Inferior parietal cortex (tissue), 1 donor: ENCODE measurements around the gene APOL4.
A peak's percentile ranks its signal among the peaks of the same experiment; 100 is the strongest.
"Not testable (repeated sequence)": the region's sequence is repeated elsewhere in the genome, so short reads cannot be mapped to it uniquely, and the experiment has no call there.

Experiments used
- DNase-seq: peaks from one replicate; pipeline ENCODE4 v3.0.0-alpha.2; 2016; ENCODE audit errors: extremely low spot score

APOL4 gene

GRCh38 chr22:36184433-36185025 is 17.1 kb downstream of the APOL4 start:
- peak; percentile 66 for DNase-seq

GRCh38 chr22:36183446-36183845 is 18.2 kb downstream of the APOL4 start:
- no peak for DNase-seq

- no peak for DNase-seq
Measured at GRCh38 chr22:36182857-36183256, 18.8 kb downstream of the APOL4 start.

DNA sequence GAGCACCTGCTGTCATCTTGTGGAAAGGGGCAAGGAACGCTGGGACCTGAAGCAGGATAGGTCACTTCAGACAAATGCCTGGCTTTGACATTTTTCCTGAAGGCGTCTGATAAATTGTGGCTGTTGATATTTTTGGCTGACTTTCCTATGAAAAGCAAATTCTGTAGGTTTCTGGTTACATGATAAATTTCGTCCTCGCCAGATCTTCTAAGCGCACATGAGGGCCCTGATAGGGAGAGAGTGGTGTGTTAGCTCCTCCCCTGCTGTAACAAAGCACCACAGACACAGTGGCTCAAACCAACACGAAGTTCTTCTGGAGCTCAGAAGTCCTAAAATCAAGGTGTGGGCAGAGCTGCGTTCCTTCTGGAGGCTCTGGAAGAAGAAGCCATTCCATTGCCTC is 19.6 kb downstream of the APOL4 start:
- DNase-seq = no peak

- DNase-seq = no peak
Measured at GRCh38 chr22:36180928-36181327, 20.7 kb downstream of the APOL4 start.

GRCh38 chr22:36180038-36180880 is 21.4 kb downstream of the APOL4 start:
- DNase-seq = peak; percentile 63

GRCh38 chr22:36177160-36177559 is 24.4 kb downstream of the APOL4 start:
- no peak for DNase-seq

- no peak for DNase-seq
Measured at GRCh38 chr22:36175892-36176291, 25.7 kb downstream of the APOL4 start.

- DNase-seq = no peak
Measured at GRCh38 chr22:36171941-36172340, 29.7 kb downstream of the APOL4 start.

GRCh38 chr22:36166518-36167220 is 34.9 kb downstream of the APOL4 start:
- DNase-seq = no peak

GRCh38 chr22:36166086-36166485 is 35.5 kb downstream of the APOL4 start:
- DNase-seq = no peak

GRCh38 chr22:36165141-36165540 is 36.5 kb downstream of the APOL4 start:
- no peak for DNase-seq

- no peak for DNase-seq
Measured at GRCh38 chr22:36164621-36165020, 37.0 kb downstream of the APOL4 start.

DNA sequence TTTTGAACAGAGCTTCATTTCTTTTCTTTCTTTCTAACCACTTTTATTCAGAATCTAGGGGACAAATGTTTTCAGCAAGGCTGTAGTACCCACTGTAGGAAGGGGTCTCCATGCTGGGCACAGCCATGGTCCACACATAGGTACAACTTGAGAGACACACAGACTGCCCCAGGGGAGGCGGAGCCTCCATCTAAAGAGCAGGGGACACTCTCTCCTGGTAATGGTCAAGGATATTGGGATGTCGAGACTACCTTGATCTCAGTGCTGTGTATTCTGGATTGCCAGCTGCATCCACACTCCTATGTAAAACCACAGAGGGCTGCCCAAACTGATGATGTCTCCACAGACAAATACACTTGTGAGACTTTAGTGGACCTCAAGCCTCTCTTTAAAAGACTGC is 38.1 kb downstream of the APOL4 start:
- DNase-seq = no peak

- DNase-seq = no peak
Measured at GRCh38 chr22:36162127-36163034, 39.2 kb downstream of the APOL4 start.

DNA sequence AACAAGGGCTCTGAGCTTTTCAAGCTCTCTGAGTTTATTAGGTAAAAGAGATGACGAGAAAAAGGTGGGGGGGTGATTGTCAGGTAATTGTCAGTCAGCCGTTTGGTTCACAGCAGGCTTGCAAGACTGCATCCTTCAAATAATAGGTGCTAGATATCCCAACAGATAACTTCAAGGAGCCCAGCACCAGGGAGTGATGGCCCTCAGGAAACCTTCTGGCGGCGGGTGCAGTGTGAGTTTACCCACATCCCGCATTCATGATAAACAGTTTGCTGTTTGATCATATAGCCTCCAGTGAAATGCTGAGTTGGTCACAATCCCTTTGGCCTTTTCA is 39.8 kb downstream of the APOL4 start:
- not testable (repeated sequence) for DNase-seq

GRCh38 chr22:36160499-36160942 is 41.1 kb downstream of the APOL4 start, which contains the start of gene APOL3:
Gene APOL3, minus strand, starts transcription at chr22:36160755. Its CDS starts 11,700 bp downstream, at chr22:36149055.
- no peak for DNase-seq

DNA sequence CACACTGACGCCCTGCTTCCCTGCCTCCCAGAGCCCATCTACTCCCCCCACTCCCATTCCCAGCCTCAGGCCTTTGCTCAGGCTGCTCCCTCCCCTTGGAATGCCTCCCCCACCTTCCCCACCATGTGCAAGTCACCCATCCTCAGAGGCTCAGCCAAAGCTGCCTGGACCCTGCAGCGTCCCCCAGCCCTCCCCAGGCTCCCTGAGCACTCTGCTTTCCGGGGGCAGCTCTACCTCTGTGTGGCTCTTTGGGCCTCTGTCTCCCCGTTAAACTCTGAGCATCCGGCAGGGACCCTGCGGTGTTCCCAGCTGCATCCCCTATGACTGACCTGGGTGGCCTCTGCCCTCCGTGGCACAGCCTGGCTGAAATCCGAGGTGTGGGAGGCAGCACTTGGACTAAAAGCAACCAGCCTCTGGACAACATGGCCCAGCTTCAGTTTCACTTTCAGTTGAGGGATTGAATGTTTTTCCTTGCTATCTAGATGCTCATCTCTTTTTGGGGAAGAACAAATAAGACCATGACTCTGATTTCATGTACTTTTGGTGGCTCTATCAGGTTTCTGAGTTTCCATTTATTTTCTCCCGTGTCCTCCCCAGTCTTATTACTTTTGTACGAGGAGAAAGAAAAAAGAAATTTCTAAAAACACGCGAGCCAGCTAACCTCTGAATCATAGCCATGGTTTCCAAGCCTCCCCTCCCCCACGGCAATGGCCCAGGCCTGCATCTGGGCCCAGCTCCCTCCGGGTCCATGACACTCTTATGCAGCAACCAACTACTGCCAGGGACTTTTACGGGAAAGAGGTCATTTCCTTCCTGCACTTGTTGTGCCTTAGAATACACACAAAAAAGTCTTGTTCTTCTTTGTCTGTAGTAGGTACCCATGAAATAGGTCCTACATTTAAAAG is 44.8 kb downstream of the APOL4 start:
- peak; percentile 56 for DNase-seq

DNA sequence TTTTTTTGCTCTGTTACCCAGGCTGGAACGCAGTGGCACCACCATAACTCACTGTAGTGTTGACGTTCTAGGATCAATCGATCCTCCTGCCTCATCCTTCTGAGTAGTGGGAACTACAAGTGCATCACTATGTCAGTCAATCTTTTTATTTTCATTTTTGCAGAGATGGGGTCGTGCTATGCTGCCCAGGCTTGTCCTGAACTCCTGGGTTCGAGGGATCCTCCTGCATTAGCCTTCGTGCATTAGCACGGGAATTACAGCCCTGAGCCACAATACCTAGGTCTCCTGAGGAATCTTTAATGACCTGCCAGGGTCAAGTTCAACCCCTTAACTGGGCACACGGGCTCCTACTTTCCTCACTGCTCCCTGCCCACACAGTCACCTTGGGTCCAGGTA is 45.5 kb downstream of the APOL4 start:
- DNase-seq = no peak

DNA sequence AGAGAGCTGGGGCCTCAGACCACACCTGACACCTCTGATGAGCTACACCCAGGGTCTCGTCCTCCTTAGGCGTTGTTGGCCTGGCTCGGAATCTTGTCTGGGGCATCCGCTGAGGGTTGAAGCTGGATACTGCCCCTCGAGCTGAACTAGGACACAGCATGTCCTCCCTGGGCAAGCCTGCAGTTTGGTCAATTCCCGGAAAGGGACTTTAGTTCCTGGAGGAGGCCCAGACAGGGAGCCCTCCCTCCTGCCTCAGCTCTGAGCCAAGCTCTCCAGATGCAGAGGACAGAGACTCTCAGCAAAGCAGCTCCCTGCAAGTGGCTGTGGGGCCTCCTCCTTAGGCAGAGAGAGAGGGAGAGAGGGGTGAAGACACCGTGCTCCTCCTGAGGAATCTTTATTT is 45.9 kb downstream of the APOL4 start:
- no peak for DNase-seq
